ENCODE data around the gene DPAGT1.
"Not testable (repeated sequence)": the region's sequence is repeated elsewhere in the genome, so short reads cannot be mapped to it uniquely, and the experiment has no call there.

DPAGT1 gene

GRCh38 chr11:119115484-119116234, 14.0 kb upstream of the DPAGT1 start:
- DNase-seq: no peak

GRCh38 chr11:119114351-119114750, 12.7 kb upstream of the DPAGT1 start:
- DNase-seq: no peak

DNA sequence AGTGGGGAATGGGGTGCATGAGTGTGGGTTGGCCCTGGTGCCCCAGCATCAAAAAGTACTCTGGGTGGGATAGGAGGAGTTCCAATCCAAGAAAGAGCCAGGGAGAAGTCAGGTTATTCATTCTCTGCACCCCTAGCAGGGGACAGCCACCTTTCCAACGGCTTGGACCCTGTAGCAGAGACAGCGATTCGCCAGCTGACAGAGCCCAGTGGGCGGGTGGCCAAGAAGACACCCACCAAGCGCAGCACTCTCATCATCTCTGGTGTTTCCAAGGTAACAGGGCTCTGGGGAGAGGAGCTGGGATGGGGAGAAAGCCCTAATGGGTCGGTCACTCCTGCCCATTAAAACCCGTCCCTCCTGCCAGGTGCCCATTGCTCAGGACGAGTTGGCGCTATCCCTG, 12.1 kb upstream of the DPAGT1 start:
- no peak for DNase-seq

GRCh38 chr11:119112314-119113020, 10.8 kb upstream of the DPAGT1 start:
- DNase-seq: no peak

DNA sequence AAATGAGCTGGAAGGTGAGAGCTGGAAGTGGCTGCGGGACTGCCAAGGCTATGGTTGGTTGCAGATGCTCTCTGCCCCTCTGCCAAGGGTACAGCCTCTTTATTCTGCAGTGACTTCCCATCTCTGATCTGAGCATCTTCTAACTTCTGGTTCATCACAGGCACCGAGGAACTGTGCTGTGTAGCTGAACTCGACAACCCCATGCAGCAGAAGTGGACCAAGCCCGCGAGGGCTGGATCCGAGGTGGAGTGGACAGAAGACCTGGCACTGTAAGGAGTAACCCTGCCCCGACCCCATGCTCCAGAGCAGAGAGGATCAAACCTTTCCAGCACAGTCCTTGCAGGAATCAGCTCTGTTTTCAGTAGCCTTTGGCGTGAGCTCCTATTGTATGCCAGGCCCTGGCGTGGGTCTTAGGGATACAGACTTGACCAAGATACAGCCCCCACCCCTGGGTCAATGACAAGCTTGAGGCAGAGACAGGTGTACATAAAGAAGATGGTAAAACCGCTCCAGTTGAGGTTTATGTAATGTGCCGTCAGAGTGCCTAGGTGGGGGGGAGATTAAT, 9.8 kb upstream of the DPAGT1 start:
- no peak for DNase-seq

- DNase-seq: no peak
Measured at GRCh38 chr11:119110439-119110838, 8.8 kb upstream of the DPAGT1 start.

- no peak for DNase-seq
Measured at GRCh38 chr11:119109843-119110242, 8.2 kb upstream of the DPAGT1 start.

GRCh38 chr11:119108857-119109221, 7.2 kb upstream of the DPAGT1 start:
- no peak for DNase-seq

DNA sequence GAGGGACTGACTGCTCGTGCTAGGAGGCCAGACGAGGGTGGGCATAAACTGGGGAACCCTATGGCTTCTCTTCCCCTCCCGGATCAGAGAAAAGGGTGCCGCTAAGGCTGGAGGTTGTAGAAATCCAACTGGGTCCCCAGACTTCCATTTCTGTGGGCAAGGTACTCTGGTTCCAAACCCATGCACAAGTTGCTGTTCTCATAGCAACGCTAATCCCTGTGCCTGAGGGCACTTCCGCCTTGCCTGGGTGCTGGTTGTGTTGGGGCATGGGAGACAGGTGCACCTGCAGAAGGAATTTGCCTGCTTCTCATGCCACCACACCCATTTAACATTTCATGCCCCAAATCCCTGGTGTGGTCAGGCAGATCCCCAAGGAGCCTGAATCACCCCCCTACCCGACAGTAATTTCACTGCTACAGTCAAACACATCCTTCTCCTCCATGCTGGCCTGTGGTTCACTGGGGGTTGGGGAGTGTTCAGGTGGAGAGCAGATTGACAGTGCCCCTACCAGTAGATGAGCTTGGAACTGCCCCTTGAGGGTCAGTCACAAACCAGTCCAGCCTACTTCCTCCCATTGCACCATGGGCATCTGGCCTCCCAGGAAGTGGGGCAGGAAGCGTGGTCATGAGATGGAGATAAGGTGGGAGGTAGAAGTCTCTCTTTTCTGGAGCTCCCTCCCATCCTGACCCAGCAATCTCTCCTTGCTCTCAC, 6.6 kb upstream of the DPAGT1 start:
- DNase-seq: peak; percentile 28

GRCh38 chr11:119107538-119108145, 6.0 kb upstream of the DPAGT1 start:
- DNase-seq: no peak

DNA sequence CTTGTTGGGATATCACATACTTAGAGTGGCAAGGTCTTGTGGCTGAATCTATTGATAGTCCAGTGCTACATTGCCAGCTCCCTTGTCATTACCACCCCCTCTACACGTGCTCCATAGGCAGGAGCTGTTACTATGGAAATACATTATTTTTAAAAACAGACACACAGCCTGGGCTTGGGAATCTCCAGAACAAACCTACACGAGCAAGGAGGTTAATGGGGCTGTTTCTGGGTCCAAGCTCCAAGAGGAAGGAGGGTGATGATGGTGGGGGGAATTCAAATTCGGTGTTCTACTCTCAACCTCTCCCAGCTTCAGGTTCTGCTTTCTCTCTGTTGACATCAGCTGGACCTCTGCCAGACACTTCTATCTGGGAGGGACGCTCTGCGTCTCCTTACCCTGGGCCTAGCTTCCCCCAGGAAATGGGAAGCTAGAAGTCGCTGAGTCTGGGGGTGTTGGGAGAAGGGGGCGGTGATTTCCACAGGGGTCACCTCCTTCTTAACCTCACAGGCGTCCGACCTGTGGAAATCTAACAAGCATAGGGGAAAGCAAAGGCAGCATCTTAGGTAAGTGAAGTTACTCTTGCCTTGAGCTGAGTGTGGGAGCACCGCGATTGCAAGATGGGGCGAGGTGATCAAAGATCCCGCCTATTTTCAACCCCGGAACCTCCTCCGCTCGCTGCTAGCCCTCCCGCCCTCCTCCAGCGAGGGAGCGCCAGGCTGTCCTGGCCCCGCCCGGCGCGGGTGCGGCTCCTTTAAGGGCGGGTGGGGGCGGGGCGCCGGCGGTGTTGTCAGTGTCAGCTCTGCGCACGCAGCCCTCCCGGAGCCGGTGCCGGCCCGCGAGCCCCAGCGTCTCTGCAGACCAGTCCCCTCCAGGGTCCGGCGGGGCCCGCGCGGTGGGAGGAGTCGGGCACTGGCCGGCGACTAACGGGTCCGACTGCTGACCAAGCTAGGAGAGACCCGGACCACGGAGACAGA, 5.2 kb upstream of the DPAGT1 start, which contains the start of gene C2CD2L:
Gene C2CD2L, plus strand, starts transcription at position 781 of the 974 bp plus-strand sequence. CDS start 398 bp downstream, outside the sequence.
- DNase-seq: peak; percentile 84

DNA sequence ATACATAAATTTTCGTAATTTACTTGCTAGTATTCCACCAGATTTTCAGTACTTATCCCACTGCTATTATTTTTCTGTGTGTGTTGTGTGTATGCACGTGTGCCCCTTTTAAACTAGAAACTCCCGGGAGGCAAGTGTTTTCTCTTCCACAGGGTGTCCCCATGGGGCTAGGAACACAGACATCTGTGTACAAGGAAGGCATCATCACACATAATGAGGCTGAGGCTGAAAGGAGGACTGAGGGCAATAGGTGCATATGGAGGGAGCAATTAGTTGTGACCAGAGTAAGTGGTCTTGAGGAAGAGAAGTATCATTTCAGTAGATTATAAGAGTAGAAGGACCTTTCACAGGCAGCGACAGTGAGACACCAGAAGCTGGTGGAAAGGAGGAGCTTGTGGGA, 2.1 kb upstream of the DPAGT1 start:
- DNase-seq: peak; percentile 36

- not testable (repeated sequence) for DNase-seq
Measured at GRCh38 chr11:119103161-119103664, 1.6 kb upstream of the DPAGT1 start.

DNA sequence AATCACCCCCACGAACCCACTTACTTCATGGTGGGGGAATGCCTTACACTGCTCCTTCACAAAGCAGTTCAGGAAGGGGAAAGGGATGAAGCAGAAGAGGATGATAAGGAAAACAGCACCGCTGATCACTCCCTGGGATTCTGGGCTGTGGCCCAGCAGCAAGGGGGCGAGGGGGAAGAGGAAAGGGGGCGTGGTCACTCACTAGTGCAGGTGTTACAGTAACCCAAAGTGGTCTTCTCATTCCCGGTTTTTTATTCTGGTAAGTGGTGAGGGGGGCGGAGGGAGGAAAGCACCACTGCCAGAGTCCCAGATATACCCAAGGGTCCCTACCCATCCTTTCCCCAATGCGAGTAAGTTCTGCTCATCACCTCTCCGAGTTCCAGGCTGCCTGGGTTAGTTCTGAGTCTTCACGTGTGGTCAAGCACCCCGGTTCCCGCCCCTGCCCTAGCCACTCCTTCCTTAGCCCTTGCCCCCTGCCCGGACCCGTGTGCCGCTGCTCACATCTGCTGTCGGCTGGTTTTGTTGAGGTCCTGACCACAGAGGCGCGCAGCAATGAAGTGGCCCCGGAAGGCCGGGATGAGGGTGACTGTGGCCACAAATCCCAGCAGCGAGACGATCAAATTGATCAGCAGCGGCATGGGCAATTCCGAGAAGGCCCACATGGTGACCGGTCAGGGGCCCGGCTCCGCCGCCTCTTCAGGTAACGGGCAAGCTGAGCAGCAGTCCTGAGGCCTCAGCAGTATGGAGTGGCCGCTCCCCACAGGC, 477 bp downstream of the DPAGT1 start:
- no peak for DNase-seq

DNA sequence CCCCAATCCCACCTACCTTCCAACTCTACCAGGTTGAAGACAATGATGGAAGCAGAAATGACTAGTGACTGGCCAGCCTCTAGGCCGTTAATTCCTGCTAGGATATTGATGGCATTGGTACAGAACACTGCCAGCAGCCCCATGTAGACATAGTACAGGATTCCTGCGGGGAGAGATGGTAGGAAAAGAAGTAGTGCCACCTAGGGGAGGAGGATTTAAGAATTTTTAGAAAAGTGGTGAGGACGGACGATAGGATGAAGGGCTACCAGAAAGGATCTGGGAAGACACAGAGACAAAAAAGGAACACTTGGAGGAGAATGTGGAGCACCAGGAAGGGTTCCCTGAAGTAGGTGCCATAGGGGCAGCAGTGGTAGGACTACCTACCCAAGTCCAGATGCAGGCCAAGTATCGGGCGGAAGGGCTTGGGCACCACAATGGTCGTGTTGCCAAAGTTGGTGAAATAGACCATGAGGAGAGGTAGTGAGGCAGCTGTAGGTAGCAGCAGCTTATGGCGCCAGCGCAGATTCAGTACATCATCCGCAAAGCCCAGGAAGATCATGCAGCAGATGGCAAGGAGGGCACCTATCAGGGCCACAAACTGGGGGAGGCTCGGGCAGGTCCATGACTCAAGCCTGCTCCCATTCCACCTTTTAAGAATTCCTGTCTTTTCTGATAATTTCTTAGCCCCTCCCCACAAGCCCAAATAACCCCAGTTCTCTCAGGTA, 1.2 kb downstream of the DPAGT1 start:
- peak; percentile 33 for DNase-seq

DNA sequence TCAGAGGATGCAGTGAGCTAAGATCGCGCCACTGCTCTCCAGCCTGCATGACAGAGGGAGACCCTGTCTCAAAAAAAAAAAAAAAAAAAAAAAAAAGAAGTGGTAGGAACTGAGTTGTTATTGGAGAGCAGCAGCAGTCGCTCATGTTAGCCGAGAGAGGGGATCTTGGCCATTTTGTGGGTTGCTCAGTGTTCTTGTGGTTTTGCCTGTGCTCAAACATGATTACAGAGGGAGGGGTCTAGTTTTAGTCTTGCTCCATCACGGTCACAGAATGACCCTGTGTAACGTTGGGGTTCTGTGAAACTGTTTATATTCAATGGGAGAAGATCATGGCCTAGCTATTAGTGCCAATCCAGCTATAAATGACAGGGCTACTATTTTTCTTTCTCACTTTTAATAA, 1.9 kb downstream of the DPAGT1 start:
- DNase-seq: no peak

GRCh38 chr11:119095066-119095880, 6.4 kb downstream of the DPAGT1 start:
- peak; percentile 99 for DNase-seq

- no peak for DNase-seq
Measured at GRCh38 chr11:119094816-119095065, 6.9 kb downstream of the DPAGT1 start.
